ENCODE measurements around the gene TRIM16.
"Not testable (repeated sequence)": the region's sequence is repeated elsewhere in the genome, so short reads cannot be mapped to it uniquely, and the experiment has no call there.

Gene TRIM16
- long read RNA-seq, donor 1, partial matches to known transcripts = 0 of 2 reads
- long read RNA-seq, donor 1, other reads (novel, unspliced or antisense) = 0 of 2 reads
- long read RNA-seq, donor 2 = 0 reads
- long read RNA-seq, donor 3, partial matches to known transcripts = 0 of 1 reads
- long read RNA-seq, donor 3, other reads (novel, unspliced or antisense) = 0 of 1 reads
- long read RNA-seq, donor 4, partial matches to known transcripts = 0 of 1 reads
- long read RNA-seq, donor 4, other reads (novel, unspliced or antisense) = 0 of 1 reads
- long read RNA-seq, donor 5 = 0 reads
- long read RNA-seq, donor 6 = 0 reads
- long read RNA-seq, donor 7 = 0 reads
- long read RNA-seq, donor 8, partial matches to known transcripts = 0 of 1 reads
- long read RNA-seq, donor 8, other reads (novel, unspliced or antisense) = 0 of 1 reads

DNA sequence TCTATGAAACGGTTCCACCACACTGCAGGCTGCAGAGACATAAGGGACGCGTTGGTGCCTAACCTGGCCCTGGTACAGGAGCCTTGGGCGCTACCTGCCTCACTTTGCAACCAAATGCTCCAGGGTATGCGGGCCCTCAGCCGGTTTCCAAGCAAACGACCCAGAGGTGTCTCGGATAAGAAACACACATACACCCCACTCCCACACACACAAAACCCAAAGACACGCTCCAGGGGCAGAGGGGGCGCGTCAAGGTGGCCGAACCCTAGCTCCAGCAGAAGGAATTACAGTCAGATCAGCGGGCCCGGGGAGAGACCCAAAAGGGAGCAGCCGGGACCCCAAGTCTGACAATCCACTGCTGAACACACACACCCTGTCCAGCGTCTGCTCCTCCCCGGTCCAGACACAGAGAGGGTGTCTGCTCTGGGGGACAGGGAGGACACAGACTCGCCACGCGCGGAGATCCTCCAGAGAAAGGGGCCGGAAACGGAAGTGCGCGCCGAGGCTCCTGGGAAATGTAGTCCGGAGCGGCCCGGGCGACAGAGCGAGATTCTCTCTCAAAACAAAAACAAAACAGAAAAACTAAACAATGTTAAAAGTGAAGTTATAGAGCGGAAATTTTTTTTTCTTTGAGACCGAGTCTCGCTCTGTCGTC is at the start of gene TRIM16:
TRIM16 (minus strand) TSS at position 488 of the 655 bp plus-strand sequence. CDS start 32,702 bp downstream, outside the sequence.
- DNase-seq = peak; percentile 79

DNA sequence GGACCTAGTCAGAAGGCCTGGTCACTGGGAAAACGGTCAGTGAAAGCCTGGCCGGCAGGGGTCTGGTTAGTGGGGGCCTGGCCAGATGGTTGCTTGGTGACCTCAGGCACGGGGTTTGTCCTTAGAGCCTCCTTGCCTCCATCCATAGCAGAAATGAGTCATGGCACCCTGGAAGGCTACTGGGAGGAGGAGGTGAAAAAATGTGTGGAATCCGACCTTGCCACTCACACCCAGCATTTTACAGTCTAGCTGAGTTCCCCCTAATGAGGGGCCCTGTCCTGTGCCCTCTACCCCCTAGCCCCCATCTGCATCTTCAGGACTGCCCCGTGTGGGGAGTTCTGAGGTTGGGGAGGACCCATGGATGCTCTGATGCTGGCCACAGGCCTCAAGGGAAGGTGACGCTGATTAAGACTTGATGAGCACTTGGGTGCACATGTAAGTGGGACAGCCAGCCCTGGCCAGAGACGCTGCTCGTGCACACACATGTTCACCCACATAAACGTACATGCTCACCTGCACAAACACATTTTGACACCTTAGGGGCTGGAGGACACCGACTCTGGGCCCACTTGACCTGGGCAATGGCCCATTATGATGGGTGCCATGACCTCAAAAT is 49.2 kb upstream of the TRIM16 start:
- DNase-seq = not testable (repeated sequence)

DNA sequence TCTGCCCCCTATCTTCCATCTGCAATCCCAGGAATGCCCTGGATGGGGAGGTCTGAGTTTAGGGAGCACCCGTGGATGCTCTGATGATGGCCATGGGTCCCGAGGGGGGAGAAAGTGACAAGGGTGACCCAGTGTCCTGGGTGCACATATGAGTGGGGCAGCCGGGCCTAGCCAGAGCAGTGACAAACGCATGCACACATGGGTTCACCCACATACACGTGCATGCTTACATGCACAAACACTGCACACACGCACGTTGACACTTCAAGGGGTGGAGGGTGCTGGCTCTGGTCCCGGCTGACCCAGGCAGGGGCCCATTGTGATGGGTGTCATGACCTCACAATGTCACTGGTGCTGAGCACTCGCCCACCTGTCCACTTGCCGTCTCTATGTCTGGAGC is 47.8 kb upstream of the TRIM16 start, which contains the start of gene TBC1D26:
TBC1D26 (plus strand) TSS at position 384 of the 400 bp plus-strand sequence. CDS start 3,066 bp downstream, outside the sequence.
- DNase-seq = not testable (repeated sequence)

DNA sequence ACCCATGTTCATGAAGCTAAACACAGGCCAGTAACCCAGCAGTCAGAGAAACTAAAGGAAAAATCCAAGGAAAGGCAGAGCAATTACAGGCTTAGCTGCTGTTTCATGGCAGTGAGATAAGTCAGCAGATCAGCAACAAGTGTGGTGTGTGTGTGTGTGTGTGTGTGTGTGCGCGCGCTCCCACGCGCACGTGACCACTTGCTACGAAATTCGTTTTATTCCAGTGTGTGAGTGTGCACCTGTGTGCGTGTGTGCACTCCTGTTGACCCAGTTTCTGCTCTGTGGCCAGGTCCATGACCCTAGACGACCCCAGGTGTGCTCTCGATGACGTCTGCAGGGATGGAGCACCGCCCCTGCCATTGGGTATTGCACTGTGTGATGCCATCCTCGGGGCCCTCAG is 46.4 kb upstream of the TRIM16 start:
- DNase-seq = not testable (repeated sequence)

DNA sequence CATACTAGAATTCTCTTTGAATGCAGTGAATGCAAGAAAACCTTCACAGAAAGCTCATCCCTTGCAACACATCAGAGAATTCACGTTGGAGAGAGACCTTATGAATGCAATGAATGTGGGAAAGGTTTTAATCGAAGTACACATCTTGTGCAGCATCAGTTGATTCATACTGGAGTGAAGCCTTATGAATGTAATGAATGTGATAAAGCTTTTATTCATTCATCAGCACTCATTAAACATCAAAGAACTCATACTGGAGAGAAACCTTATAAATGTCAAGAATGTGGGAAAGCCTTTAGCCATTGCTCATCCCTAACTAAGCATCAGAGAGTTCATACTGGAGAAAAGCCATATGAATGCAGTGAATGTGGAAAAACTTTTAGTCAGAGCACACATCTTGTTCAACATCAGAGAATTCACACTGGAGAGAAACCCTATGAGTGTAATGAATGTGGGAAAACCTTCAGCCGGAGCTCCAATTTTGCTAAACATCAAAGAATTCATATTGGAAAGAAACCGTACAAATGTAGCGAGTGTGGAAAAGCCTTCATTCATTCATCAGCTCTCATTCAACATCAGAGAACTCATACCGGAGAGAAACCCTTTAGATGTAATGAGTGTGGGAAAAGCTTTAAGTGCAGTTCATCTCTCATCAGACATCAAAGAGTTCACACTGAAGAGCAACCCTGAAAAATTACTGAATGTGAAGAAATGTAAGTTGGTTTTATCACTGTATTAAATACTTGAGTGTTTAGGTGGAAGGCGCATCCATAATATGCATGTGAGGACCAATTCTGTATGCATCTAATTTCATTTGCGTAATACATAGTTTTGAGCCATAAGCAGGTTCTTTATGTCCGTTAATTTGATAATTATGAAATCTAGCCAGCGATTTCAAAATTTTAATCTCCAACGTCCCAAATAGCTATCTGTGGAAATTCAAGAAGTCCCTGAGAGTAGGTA is 32.8 kb upstream of the TRIM16 start:
- not testable (repeated sequence) for DNase-seq

DNA sequence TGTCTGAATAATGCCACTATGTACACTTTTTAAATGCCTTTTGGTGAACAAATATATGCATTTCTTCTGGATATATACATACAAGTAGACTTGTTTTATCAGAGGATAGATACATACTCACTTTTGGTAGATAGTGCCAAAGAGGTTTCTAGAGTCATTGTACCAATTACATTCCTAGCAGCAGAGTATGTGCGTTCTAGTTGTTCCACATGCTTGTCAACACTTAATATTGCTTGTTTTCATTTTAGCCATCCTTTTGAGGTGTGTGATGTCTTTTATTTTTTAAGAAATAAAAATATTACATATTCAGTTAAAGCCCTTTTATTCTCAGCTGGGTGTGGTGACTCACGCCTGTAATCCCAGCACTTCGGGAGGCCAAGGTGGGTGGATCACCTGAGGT is 24.8 kb upstream of the TRIM16 start:
- DNase-seq = not testable (repeated sequence)

DNA sequence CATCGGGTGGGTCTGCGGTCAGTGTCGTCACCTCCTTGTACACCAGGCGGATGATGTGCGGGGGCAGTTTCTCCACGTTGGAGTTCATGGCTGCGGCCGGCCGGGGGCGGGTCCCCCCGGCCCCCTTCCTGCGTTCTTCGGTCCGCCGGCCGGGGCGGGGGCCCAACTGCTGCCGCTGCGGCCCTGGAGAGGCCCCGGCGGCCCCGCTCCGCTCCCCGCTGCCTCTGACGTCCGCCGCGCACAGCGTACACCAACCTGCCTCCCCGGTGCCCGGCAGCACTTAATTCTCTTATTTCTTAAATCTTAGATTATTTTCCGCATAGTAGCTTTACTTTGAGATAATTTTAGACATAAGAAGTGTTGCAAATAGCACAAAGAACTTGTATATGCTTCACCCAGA is 20.7 kb upstream of the TRIM16 start:
- not testable (repeated sequence) for DNase-seq

DNA sequence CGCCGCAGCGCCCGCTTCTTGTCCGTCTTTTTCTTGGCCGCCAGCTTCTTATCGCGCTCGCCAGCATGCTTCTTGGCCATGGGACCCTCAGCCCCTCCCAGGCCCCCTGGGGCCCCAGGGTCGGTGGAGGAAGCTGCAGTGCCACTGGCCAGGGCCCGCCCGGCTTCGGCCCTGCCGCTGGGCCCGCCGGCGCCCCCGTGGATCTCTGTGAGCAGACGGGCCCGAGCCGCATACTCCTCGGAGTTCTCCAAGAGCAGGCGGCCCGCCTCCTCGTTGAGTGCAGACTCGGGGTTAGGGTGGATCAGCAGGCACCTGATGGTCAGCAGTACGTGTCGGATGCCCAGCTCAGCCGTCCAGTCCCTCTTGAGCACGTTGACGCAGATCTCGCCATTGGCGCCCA is 20.1 kb upstream of the TRIM16 start:
- not testable (repeated sequence) for DNase-seq

DNA sequence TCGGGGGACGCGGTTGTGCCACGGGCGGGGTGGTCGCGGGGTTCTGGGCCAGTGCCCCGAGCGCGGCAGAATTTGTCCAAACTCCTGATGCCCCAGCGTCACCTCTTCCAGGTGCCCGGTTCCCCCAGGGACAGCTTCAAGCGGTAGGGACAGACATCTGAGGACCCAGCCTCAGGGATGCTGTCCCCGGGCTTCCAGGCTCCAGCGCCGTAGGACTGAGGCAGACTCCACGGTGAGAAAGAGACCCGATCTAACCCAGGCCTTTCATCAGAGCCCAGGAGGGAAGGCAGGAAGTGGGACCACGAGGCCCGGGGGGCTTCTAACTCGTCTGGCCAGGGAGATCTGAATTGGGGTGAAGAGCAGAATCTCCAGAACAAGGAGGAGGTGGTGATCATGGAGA is 15.8 kb upstream of the TRIM16 start:
- DNase-seq = not testable (repeated sequence)

DNA sequence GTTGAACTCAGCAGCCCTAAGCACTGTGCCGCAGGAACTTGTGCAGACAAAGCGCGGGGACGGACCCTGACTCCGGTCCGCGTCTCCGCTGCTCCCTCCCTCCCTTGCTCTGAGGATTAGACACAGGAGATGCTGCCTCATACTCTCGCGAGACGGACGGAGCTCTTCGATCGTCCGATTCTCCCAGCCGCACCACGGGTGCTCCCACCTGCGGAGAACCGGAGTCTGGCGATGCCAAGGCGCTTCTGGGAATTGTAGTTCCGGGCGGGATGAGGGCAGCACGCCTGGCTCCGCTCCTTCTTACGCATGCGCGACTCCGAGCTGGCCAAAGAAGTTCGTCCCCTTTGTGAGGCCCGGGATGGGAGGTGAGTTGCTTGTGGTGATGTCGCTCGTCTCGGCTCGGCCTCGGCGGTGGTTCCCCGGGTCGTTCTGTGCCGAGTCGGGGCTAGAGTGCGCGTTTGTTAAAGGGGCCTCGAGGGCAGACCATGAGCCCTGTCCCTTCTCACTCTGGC is 15.4 kb upstream of the TRIM16 start, which contains the start of gene ZNF286A:
ZNF286A (plus strand) TSS at position 340 of the 512 bp plus-strand sequence. CDS start 578 bp downstream, outside the sequence.
- DNase-seq = peak; percentile 88

DNA sequence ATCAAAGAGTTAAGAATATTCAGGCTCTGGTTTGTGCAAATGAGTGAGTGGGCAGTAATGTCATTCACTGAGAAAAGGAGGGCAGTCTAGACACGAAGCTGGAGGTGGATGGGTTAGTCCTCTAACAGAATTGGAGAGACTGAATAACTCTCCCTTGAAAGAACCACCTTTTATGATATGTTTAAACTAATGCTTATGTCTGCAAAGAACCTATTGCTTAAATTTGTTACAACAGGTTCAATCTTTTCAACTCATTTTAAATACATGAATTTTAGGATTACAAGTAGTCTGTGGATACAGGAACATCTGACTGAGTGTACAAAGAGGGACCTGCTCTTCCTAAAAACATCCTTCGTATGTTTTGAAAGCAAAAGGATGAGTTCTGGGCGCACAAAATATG is 14.9 kb upstream of the TRIM16 start:
- DNase-seq = peak; percentile 16

DNA sequence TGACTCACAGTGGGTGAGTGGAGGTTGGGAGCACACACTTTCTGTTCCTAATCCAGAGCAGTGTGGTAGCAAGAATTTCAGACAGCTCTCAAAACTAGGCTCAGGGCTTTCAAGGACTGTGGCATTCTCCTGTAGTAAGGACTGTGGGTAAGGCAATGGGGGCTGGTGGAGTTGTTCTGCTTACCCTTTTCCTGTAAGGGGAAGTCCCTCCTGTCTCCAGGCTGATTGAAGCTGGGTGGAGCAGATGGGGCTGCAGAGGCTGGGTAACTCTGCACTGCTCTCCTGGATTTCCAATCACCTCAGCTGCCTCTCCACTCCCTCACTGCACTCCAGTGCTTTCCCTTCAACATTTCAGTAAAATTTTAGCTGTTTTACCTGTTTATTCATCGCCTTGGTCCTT is 3.4 kb upstream of the TRIM16 start:
- not testable (repeated sequence) for DNase-seq

DNA sequence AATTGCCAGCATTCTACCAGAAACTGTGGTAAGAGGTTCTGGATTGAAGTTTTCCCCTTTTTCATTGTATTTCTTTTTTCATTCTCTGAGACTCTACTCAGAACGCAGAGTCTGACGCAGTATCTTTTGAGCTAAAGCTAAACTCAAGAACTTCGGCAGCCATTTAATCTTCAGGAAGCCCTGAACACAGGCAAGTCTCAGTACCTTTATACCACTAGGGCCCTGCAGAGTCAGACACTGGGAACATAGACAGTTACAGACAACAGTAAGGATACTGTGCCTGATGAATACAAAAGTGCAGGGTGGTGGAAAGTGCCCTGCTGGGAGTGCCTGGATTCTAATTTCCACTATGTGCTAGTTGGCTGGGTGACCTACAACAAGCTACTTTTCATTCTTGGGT is 976 bp downstream of the TRIM16 start:
- not testable (repeated sequence) for DNase-seq

DNA sequence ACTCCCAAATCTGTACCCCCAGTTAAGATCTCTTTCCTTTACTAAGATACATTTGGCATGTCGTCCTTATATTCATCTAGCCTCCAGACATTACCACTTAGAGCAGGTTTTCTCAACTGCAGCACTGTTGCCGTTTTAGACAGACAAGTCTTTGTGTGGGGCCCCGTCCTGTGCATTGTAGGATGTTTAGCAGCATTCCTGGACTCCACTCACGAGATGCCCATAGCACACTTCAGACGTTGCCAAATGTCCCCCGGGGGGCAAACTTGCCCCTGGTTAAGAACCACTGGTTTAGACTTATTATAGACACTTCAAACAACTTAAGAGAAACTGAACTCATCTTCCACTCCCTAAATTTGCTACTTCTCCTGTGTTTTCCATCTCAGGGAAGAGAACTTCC is 8.1 kb downstream of the TRIM16 start:
- DNase-seq = not testable (repeated sequence)

DNA sequence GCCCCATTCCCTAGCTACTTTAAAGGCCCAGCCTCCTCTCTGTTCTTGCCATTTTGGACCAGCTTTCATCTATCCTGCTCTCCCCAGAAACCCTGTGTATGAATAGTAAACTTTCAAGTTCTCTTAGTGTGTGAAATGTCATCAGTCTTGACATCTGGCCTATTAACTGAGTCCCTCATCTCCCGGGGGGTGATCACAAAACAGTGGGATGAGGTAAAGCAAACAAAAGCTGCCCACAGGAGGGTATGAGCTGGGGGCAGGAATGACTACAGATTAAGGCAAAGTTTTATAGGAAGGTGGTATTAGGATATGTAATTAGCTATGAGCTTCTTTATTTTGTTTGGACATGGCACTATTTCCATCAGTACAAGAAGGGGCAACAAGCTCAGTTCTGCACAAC is 9.5 kb downstream of the TRIM16 start:
- not testable (repeated sequence) for DNase-seq

DNA sequence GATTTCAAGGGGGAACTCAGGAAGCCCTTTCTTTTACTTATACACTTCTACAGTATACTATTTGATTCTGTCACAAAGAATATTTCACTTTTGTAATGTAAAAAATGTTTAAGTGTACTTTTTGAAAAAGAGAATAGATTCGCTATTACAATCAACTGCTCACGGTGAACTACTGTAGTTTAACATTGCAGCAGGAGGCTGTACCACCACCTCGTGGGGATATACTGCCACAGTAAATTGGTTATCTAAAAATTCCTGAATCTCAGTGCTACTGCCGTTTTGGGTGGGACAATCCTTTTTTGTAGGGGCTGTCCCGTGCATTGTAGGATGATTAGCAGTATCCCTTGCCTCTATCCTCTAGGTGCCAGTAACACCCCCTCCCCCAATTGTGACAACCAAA is 14.6 kb downstream of the TRIM16 start:
- DNase-seq = not testable (repeated sequence)

DNA sequence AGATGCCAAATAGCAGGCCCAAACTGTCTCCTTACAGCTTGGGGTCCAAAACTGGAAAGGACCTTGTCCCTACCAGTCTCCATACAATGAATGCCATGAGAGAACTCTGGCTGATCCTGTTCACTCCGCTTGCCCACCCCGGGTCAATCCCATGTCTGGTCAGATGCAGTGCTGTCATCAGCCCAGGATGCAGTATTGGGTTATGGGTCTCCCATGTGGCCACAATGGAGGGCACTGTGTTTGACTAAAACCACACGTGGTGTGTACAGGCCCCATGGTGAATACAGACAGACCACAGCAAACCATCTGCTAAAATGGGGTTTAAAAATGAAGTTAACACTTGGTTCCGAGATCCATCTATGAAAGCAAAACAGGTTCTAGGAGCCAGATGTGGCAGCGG is 20.4 kb downstream of the TRIM16 start:
- DNase-seq = no peak

DNA sequence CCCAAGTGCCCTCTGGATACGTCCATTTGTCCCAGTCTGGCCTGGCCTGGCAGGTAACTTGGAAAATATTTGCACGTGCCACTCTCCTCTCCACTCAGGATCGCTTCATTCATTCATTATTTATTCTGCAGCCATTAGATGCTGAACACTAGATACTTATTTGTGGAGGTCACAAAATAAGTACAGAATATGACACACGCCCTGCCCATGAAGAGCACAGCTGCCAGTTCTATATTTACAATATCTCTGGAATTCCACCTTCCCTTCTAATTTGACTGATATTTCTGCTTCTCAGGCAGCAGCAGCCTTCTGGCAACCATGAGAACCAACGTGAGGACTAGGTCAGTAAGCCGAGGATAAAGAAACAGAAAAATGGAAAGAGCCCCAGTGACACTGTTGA is 20.9 kb downstream of the TRIM16 start:
- DNase-seq = no peak

DNA sequence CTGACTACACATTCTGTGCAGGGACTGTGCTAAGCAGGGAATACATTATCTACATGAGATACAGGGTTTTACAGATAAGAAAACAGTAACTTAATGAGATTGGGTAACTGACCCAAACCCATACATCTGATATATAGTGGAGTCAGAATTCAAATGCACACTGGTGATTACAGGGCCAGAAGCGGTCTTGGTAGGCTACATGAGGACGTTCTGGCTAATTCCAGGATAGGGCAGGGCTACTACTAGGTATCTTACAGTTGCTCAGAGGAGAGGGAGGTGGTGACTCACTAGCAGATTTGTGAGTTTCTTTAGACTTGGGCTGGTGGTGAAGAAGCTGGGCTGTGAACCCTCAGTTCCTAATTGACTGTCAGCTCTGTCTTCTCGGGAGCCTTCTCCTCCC is 21.4 kb downstream of the TRIM16 start:
- no peak for DNase-seq

DNA sequence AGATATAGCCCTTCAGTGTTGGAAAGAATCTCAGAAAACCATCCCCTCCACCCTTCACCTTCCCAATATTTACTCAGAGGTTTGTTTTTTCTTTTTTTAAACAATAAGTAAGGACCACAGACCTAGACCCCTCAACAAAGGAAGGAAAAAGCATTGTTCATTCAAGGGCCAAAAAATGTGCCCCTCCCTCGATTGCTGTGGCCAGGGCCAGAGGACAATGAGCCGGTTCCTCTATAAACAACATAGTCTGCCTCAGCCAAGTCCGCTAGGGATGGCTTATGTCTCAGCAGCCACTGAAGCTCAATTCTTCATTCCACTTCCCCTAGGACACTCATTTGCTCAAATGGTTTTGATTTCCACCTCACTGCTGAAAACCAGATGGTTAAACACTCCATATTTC is 24.0 kb downstream of the TRIM16 start:
- no peak for DNase-seq

DNA sequence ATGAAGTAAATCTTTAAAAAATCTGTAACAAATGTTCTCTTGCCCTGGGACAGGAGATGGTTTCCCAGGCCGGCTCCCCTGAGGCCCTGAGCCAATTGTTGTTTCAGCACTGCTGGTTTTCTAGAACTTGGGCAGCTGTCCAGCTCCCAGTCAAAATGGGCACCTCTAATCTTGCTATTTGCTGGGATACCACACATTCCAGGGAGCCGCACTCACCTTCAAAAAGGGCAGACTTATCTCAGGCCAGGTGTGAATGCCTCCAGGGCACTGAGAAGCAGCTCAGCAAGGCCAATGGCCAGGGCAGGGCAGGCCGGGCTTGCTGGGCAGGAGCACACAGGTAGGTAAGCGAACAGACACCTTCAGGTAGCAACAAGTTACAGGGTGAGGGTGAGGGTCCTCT is 24.4 kb downstream of the TRIM16 start:
- no peak for DNase-seq

Data from right kidney (tissue), 9 donors.